ENCODE results near the gene NDUFAF5. TPM values are rescaled to one million over a fixed set of nuclear protein-coding genes. Genes with fewer than 3 reads are reported as not detected.

The NDUFAF5 gene
- polyA plus RNA-seq, 3 donors = 25.2 to 31.0 (median 28.4) TPM

DNA sequence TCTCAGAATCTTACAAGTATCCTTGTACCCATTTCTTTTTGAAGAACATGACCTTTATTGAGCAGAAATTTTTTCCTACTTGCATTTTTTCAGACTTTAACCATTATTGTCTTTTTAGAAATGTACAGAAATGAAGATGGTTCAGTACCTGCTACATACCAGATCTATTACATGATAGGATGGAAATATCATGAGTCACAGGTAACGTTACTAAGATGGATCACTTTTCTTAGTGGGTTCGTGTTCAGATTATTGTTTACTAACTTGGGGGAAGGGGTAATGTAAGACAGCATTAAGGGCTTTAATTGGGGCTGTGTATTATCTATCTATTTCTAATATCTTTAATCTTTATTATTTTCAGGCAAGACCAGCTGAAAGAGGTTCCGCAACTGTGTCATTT, 31.9 kb downstream of the NDUFAF5 start:
- no peak for DNase-seq

DNA sequence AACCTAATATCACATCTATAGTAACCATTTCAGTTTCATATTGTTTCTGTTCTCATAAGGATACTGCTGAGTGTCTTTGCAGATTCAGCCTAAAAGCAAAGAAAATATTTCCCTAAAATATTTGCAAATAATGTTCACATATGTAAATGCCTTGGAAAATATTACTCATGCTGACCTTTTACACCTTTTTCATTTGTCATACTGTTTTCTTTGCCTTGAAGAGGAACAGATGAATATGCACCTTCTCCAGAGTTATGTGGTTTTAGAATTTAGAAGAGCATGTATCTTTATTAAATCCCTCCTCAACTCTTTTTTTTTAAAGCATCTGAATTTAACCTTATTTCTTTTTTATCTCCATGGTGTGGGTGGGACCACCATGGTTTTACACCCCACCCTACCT, 32.5 kb downstream of the NDUFAF5 start:
- DNase-seq = no peak

DNA sequence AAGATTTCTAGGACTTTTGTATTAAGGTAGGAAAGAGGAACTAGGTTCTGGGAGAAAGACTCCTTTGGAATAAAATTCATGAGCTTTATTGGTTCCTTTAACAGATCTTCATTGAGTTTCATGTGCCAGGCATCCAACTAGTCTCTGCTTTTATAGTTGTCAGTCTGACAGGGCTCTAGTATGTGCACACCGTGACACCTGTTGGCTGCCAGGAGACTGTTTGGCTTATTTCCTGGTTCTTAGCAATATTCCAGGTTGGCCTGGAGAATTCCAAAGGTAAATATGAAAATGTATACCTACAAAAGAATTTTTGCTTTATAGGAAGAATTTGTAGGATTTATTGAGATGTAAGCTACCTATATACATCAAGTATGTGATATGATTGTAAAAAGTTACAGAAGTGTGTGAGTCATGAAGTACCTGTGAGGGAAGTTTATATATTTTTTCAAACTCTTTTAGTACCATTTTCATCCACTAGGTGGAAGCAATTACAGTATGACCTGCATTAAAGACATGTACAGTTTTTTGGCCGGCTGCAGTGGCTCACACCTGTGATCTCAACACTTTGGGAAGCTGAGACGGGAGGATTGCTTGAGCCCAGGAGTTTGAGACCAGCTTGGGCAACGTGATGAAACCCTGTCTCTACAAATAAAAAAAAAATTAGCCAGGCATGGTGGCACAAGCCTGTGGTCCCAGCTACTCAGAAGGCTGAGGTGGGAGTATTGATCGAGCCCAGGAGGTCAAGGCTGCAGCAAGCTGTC, 35.2 kb downstream of the NDUFAF5 start:
- DNase-seq = peak; percentile 71

DNA sequence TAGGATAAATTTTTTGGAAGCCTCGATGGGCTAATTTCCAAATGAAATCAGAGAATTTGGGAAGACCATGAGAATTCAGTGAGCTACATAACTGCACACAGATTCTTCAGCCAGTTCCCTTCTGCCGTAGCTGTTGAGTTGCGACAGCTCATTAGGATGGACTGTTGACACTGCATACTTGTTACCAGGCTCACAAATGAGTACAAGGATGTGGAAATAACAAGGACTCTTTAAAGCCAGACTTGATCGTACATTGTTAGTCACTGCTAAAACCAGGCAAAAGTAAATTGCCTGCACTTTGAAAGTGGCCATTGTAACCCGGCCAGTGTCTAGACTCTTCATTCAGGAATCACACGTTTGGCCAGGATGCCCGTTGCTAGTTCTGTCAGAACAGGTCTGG, 37.0 kb downstream of the NDUFAF5 start:
- no peak for DNase-seq

DNA sequence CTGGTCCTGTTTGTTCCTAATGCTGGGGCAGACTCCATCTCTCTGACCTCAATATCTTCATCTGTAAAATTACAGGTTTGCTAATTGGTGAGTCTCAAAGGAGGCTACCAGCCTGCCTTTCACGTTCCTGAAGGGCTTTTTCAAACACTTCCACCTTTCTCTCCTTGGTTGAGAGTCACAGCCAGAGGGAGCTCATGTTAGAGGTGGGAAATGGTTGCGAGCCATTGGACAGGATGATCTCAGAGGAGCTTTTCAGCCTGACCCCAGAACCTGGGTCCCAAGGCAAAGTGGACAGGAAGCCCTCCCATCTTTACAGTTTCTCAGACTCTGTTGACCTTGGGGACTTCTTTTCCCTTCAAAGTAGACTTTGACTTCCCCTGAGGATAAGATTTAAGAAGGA, 37.6 kb downstream of the NDUFAF5 start:
- DNase-seq = no peak

DNA sequence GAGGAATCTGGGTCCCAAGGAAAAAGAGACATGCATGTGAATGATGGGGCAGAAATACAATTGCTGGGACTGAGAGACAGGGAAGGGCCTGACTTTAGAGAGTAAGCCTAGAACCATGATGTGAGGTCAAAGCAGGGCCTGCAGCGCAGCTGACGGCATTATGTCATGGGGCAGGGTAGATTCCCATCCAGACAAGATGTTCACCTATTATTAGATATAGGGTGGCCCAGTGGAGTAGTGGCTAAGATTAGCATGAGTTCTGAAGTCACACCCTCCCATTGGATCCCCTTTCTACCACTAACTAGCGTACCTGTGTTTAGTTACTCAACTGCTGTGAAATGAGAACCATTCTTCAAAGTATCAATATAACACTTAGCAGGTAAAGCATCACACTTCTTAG, 39.6 kb downstream of the NDUFAF5 start:
- DNase-seq = no peak

DNA sequence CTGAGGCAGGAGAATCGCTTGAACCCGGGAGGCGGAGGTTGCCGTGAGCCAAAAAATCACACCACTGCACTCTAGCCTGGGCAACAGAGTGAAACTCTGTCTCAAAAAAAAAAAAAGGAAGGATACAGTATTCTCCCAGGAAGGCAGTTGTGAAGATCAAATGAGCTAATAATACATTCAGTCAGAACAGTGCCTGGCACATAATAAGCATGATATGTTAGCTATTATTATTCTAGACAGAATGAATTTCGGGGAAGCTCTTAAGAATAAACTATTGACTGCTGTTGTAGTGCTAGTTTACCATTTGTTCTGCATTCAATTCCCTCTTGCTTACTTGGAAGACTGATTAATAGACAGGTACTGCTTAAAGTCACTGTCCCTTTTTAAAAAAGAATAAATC, 40.6 kb downstream of the NDUFAF5 start:
- no peak for DNase-seq

DNA sequence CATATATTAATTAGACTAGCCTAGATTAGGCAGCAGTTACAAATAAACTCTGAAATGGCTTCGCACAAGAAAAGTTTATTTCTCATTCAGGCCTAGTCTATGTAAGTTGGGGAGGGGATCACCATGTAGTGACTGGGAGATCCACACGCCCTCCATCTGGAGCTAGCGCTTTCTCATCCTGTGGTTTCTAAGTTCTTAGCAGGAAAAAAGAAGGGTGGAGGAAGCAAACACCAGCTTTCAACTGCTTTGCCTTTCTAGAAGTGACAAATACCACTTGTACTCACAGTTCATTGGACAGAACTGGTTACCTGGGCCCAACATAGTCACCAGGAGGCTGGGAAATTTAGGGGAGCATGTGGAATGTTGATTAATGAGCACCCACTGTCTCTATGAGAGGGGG, 46.6 kb downstream of the NDUFAF5 start:
- DNase-seq = no peak

DNA sequence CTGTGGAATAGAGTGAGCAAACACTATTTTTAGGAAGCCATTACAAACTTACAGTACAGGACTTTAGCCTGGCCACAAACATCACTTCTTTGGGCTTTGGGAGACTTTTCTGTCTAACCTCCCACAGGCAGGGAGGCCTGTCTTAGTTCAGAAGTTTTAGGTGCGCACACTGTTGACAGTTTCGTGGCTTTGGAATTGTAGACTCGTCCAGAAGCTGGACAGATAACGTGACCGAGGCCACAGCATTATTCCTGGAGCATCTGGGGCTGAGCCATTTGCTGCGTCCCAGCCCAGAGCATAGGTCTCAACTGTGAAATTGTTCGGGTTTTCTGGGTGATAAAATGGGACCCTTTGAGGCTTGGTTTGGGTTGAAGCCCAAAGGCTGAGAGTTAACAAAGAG, 53.8 kb downstream of the NDUFAF5 start:
- no peak for DNase-seq

DNA sequence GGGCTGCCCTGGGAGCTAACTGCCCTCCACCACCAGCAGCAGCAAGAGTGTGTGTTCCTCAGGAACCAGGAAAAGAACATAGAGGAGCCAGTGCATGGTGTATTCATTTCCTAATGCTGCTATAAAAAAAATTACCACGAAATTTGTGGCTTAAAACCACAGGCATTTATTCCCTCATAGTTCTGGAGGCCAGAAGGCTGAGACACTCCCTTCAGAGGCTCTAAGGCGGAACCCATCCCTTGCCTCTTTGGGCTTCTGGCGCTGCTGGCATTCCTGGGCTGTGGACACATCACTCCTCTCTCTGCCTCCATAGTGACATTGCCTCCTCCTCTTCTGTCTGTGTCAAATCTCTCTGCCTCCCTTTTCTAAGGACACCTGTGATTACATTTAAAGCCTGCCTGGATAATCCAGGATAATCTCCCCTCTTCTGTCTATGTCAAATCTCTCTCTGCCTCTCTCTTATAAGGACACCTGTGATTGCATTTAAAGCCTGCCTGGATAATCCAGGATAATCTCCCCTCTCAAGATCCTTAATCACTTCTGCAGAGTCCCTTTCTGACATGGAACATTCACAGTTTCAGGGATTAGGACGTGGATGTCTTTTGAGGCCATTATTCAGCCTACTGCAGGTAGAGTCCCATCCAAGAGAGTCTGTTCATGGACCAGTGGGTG, 54.7 kb downstream of the NDUFAF5 start:
- no peak for DNase-seq

DNA sequence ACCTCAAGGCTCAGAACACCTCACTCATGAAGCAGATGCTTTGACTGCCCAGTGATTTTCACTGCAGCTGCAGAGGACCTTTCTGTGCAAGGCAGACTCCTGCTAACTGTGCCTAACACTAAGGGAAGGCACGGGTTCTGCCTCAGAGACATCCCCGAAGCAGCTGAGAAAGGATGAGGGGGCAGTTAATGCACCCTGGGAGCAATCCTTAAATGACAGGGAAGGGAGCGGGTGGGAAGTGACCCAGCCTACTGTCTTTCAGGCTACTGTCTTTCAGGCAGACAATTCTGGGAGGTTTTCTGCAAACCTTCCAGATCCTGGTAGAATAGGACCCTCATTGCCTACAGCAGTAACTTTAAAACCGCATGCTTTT, 55.3 kb downstream of the NDUFAF5 start:
- DNase-seq = no peak

DNA sequence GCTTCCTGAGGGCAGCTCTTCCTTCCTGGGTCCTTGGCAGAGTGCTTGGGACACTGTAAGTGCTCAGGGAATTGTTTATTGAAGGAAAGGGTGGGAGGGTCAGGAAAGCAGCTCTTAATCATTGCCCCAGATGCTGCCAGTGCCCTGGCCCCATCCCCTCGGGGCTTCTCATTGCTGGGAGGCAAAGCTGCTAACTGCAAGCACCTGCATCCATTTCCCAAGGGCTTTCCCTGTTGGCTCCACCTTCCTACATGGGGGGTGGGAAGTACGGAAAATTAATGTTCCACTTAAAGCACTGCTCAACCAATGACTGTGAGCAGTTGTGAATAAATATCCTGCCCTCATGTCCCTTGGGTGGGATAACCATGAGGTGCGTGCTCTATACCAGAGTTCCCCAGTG, 56.4 kb downstream of the NDUFAF5 start:
- no peak for DNase-seq

DNA sequence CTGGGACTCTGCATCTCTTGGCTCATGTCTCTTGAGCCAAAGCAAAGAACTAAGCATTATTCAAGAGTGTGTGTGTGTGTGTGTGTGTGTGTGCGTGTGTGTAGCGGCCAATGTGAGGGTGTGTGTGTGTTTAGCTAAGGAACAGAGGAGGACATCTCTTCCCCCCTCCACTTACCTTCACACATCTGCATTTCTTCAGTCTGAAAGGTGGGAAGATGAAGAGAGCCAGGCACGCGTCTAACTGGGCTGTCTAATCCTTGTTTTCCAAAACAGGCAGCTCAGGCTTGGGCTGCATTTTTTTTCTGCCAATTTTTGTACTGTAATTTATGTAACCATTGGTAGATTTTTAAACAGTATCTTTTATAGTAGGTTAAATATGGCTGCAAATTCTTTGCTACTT, 59.5 kb downstream of the NDUFAF5 start:
- no peak for DNase-seq

DNA sequence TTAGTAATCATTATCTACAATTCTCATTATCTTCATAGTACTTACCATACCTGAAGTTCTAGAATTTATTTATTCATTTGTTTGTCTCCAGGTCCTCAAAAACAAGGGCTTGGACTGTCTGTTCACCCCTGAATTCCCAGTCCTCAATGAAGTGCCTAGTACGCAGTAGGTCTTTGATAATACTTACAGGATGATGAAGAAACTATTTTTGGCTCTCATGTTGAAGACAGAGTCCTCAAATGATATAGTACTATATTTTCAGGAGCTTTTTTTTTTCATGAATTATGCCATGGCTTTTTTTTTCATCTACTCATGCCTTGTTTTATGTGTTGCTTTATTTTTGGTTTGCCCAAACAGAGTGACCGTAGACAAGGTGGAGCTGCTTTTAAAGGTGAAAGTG, 66.5 kb downstream of the NDUFAF5 start:
- DNase-seq = no peak

DNA sequence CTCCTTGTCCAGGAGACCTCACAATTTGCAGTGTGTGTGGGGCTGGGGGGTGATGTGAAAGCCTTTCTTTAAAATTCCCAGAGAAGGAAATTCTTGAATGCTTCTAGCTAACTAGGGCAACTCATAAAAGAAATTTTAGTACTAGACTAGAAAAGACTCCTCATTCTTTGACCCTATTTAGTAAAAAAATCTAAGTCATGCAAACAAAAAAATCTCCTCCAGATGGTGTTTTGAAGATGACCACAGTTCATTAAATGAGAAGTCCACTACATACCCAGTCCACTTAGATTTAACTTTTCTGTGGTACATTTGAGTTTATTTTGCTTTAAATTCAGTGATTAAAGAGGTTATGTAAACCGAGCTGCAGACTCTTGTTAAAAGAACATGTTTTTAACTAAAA, 67.5 kb downstream of the NDUFAF5 start:
- DNase-seq = no peak

DNA sequence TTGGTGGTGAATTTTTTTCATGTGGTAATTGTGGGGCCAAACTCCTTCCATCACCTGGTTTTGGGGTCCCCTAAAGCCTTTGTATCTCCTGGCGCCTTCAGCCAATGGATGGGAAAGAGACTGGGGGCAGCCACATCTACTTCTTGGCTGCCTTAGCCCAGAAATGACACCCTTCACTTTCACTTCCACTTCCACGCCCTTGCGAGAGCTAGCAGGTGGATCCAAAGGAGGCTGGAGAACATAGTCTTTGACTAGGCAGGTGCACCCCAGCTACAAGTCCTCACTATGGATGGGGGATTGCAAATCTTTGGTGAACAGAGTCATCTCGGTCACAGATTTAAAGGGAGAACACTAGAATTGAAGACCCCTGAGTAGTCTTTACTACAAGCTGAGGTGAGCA, 70.8 kb downstream of the NDUFAF5 start:
- no peak for DNase-seq

DNA sequence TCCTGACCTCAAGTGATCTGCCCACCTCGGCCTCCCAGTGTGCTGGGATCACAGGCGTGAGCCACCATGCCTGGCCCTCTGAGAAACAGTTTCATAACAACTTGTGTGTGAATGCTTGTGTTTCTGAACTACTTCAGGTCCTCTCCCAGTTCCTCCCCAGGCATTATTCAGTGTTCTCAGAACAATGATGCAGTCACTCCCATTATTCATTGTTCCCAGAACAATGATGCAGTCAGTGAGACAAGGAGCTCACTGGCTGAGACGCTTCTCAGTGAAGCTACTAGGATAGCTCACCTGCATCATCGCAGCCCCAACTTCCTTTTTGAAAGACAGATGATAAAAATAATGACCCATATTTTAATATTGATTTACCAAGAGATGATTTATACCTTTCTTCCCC, 71.5 kb downstream of the NDUFAF5 start:
- DNase-seq = no peak

DNA sequence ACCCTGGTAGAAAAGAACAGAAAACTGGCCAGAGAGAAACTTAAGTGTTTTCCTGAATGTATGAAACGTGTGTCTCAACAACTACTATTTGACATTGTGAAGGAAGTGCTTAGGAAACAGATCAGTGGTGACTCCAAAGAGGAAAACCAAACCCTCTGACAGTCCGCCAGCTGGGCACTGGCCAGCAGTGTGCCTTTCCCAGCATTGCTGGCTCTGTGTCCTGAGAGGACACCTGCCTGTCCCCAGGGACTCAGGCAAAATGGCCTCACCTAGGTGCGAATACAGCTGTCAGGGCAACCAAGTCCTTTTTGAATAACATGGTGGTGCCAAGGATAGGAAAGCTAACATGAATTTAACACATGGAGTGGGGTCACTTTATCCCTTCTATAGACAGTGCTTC, 72.5 kb downstream of the NDUFAF5 start:
- no peak for DNase-seq

DNA sequence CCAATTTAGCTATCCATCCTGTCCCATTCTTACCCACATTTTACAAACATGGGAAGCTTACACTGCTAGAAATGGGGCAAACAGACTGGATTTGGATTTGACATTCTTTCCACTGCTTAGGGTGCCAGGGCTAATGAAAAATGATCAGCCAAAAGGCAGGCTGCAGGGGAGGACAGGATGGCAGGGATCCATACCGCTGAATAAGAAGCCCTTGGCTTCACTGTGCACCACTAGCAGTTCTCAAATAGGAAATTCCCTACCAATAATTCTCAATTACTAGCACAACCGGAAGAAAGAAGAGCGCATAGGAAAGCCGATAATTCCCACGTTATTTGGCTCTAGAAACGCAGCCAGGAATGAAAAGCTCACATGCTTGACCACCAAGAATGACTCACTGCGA, 73.1 kb downstream of the NDUFAF5 start:
- no peak for DNase-seq

DNA sequence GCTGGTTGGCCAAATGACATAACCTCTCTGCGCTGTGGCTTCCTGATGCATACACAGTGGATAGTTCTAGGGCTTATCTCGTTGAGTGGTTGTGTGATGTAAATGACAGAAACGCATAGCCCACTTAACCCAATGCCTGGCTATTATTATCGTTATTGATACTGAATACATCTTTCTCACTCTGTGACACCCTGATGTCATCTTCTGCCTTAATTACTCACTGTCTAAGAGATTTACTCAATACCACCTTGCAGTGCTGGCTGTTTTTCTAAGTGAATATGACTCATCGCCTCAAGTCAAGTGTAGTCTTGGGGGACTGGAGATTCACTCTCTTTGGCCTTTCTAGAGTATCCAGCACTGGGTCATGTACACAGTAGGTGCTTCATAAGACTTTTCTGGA, 73.6 kb downstream of the NDUFAF5 start:
- DNase-seq = no peak

DNA sequence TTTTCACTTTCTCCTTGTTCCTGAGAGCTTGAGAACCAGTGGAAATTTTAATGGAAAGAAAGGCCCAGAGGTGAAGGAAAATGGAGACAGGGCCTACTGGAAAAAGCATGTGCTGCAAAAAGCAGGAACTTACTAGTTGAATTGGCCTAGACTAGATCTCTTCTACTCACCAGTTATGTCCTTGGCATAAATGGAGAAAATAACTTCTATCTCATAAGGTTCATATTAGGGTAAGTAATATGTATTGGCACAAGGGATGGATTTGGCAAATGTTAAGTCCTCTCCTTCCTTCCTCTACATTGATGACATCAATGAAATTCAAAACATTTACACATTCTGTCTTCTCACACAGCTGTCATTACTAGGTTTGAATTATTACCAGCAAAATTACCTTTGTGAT, 74.0 kb downstream of the NDUFAF5 start:
- no peak for DNase-seq

DNA sequence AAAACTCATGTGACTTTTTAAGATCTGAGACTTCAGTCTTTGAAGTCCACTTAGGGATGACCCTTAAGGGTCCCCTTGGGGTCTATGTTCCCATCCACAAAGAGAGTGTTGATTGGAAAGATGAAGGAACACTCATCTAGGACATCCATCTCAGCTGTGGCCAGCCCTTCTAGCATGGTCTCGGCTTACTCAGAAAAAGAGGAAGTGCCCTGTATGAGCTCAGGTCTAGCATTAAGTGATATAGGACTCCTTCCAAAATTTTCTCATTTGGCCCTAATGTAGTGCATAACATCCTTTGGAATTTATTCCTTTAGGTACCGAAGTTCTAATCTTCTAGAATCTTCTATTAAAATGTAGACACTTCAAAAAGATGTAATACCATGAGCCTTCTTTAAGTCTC, 77.4 kb downstream of the NDUFAF5 start:
- DNase-seq = no peak

DNA sequence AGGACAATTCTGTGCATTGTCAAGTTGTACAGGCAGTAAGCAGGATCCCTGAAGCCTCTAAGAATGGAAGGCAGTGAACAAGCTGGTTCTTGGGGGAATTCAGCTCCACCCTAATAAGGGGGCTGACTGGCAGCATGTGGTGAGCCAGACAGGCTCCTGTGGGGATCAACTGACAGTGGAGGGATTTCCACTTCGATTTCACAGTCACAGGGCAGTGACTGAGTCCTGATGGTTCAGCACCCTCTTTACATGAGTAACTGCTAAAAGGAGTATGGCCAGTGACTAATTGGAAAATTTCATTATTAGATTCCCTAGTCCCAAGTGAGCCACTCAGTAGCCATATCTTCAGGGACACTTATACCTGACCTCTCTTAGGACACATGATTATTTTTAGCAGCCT, 78.4 kb downstream of the NDUFAF5 start:
- DNase-seq = no peak

DNA sequence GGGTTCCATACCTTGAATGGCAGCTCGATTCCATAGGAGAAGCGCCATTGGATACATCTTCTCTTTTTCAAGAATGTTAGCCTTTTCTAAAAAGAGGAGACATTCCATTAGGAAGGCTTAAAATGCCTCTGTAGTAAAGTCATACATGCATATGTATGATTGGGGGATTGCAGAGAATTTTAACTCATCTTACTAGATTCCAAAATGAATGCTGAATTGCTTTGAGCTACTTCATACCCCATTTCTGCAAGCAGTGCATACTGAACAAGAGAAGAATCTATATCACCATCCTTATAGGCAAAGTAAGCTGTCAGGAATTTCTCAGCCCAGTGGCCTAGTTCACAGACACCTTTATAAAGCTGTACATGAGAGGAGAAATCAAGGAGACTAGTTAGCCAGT, 80.3 kb downstream of the NDUFAF5 start:
- no peak for DNase-seq
